Measurements from ENCODE around the gene LENEP.
"Not testable (repeated sequence)": the region's sequence is repeated elsewhere in the genome, so short reads cannot be mapped to it uniquely, and the experiment has no call there.

Gene LENEP

GRCh38 chr1:154978360-154978759, 15.0 kb upstream of the LENEP start:
- Histone ChIP-seq H3K79me2 (ENCODE audit: control insufficient read depth, insufficient read depth, low read length, unreplicated experiment) (peaks cover 46% of the 10 kb centered on the region), H3K27me3 (ENCODE audit: insufficient read depth, low read length) (no peaks in the 10 kb centered on the region), H3K4me3 (ENCODE audit: low read depth, low read length) (no peak overlapping the region), H2AFZ (ENCODE audit: low read length, unreplicated experiment) (no peak overlapping the region), H3K27ac (ENCODE audit: low read depth, low read length) (no peak overlapping the region), H3K36me3 (ENCODE audit: insufficient read depth, low read length) (peaks cover 8% of the 10 kb centered on the region; the same call in 1 of the 2 replicates), H3K4me1 (ENCODE audit: control insufficient read depth, insufficient read depth, low read length, unreplicated experiment) (peaks cover 15% of the 10 kb centered on the region)

- Histone ChIP-seq H3K27me3 (ENCODE audit: insufficient read depth, low read length) (no peaks in the 10 kb centered on the region), H3K79me2 (ENCODE audit: control insufficient read depth, insufficient read depth, low read length, unreplicated experiment) (peaks cover 31% of the 10 kb centered on the region), H2AFZ (ENCODE audit: low read length, unreplicated experiment) (peak overlapping the region; percentile 90)
Measured at GRCh38 chr1:154982341-154982740, 11.0 kb upstream of the LENEP start.

GRCh38 chr1:154982897-154983648, 10.3 kb upstream of the LENEP start, which contains the start of gene FLAD1:
FLAD1 (plus strand) TSS chr1:154983344; CDS start chr1:154983695, 351 bp downstream.
- no peaks in the 10 kb centered on the region for H3K27me3 ChIP-seq (ENCODE audit: insufficient read depth, low read length)
- H3K79me2 ChIP-seq (ENCODE audit: control insufficient read depth, insufficient read depth, low read length, unreplicated experiment): peaks cover 23% of the 10 kb centered on the region
- peaks cover 12% of the 10 kb centered on the region; the same call in 1 of the 2 replicates for H3K36me3 ChIP-seq (ENCODE audit: insufficient read depth, low read length)
- peak within 1 kb of the TSS; percentile 26; the same call in 1 of the 2 replicates for H3K27ac ChIP-seq (ENCODE audit: low read depth, low read length)
- H3K4me3 ChIP-seq (ENCODE audit: low read depth, low read length): peak within 1 kb of the TSS; percentile 80
- H2AFZ ChIP-seq (ENCODE audit: low read length, unreplicated experiment): peak within 1 kb of the TSS; percentile 90
- no peaks in the 10 kb centered on the region for H3K4me1 ChIP-seq (ENCODE audit: control insufficient read depth, insufficient read depth, low read length, unreplicated experiment)

More at GRCh38 chr1:154982341-154982740, 11.0 kb upstream of the LENEP start:
- H3K4me1 ChIP-seq (ENCODE audit: control insufficient read depth, insufficient read depth, low read length, unreplicated experiment): peaks cover 4% of the 10 kb centered on the region
- peak overlapping the region; percentile 80 for H3K4me3 ChIP-seq (ENCODE audit: low read depth, low read length)
- H3K36me3 ChIP-seq (ENCODE audit: insufficient read depth, low read length): peaks cover 8% of the 10 kb centered on the region; the same call in 1 of the 2 replicates
- H3K27ac ChIP-seq (ENCODE audit: low read depth, low read length): peak overlapping the region; percentile 26; the same call in 1 of the 2 replicates

- H3K36me3 ChIP-seq (ENCODE audit: insufficient read depth, low read length): peaks cover 10% of the 10 kb centered on the region; the same call in 1 of the 2 replicates
- H3K4me3 ChIP-seq (ENCODE audit: low read depth, low read length): peak overlapping the region; percentile 80
- no peak overlapping the region for H3K27ac ChIP-seq (ENCODE audit: low read depth, low read length)
- peaks cover 18% of the 10 kb centered on the region for H3K79me2 ChIP-seq (ENCODE audit: control insufficient read depth, insufficient read depth, low read length, unreplicated experiment)
- H2AFZ ChIP-seq (ENCODE audit: low read length, unreplicated experiment): no peak overlapping the region
- H3K27me3 ChIP-seq (ENCODE audit: insufficient read depth, low read length): no peaks in the 10 kb centered on the region
- no peaks in the 10 kb centered on the region for H3K4me1 ChIP-seq (ENCODE audit: control insufficient read depth, insufficient read depth, low read length, unreplicated experiment)
Measured at GRCh38 chr1:154983776-154984466, 9.5 kb upstream of the LENEP start.

- H3K27ac ChIP-seq (ENCODE audit: low read depth, low read length); H2AFZ ChIP-seq (ENCODE audit: low read length, unreplicated experiment); H3K36me3 ChIP-seq (ENCODE audit: insufficient read depth, low read length); H3K4me1 ChIP-seq (ENCODE audit: control insufficient read depth, insufficient read depth, low read length, unreplicated experiment); H3K27me3 ChIP-seq (ENCODE audit: insufficient read depth, low read length); H3K4me3 ChIP-seq (ENCODE audit: low read depth, low read length): not testable (repeated sequence)
- H3K79me2 ChIP-seq (ENCODE audit: control insufficient read depth, insufficient read depth, low read length, unreplicated experiment): peaks cover 13% of the 10 kb centered on the region
Measured at GRCh38 chr1:154986736-154987135, 6.7 kb upstream of the LENEP start.

- Histone ChIP-seq H3K79me2 (ENCODE audit: control insufficient read depth, insufficient read depth, low read length, unreplicated experiment) (peaks cover 11% of the 10 kb centered on the region), H3K36me3 (ENCODE audit: insufficient read depth, low read length) (peaks cover 5% of the 10 kb centered on the region; the same call in 1 of the 2 replicates), H2AFZ (ENCODE audit: low read length, unreplicated experiment) (no peak overlapping the region), H3K27ac (ENCODE audit: low read depth, low read length) (no peak overlapping the region), H3K4me3 (ENCODE audit: low read depth, low read length) (no peak overlapping the region), H3K27me3 (ENCODE audit: insufficient read depth, low read length) (no peaks in the 10 kb centered on the region), H3K4me1 (ENCODE audit: control insufficient read depth, insufficient read depth, low read length, unreplicated experiment) (no peaks in the 10 kb centered on the region)
Measured at GRCh38 chr1:154987326-154987725, 6.1 kb upstream of the LENEP start.

DNA sequence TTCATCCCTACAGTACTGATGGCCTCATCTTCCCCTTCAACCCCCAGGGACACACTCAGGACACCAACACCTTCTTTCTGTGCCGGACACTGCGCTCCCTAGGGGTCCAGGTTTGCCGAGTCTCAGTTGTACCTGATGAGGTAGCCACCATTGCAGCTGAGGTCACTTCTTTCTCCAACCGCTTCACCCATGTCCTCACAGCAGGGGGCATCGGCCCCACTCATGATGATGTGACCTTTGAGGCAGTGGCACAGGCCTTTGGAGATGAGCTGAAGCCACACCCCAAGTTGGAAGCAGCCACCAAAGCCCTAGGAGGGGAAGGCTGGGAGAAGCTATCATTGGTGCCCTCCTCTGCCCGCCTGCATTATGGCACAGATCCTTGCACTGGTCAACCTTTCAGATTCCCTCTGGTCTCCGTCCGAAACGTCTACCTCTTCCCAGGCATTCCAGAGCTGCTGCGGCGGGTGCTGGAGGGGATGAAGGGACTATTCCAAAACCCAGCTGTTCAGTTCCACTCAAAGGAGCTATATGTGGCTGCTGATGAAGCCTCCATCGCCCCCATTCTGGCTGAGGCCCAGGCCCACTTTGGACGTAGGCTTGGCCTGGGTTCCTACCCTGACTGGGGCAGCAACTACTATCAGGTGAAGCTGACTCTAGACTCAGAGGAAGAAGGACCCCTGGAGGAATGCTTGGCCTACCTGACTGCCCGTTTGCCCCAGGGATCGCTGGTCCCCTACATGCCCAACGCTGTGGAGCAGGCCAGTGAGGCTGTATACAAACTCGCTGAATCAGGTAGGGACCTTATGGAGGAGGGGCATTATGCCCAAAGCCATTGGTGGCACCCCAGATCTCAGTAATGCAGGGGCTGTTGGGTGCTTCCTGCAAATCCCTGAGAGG, 5.1 kb upstream of the LENEP start:
- peaks cover 8% of the 10 kb centered on the region for H3K4me1 ChIP-seq (ENCODE audit: control insufficient read depth, insufficient read depth, low read length, unreplicated experiment)
- no peaks in the 10 kb centered on the region for H3K27me3 ChIP-seq (ENCODE audit: insufficient read depth, low read length)
- no peak overlapping the region for H3K4me3 ChIP-seq (ENCODE audit: low read depth, low read length)
- H3K79me2 ChIP-seq (ENCODE audit: control insufficient read depth, insufficient read depth, low read length, unreplicated experiment): peaks cover 10% of the 10 kb centered on the region
- H3K36me3 ChIP-seq (ENCODE audit: insufficient read depth, low read length): peaks cover 5% of the 10 kb centered on the region; the same call in 1 of the 2 replicates
- H2AFZ ChIP-seq (ENCODE audit: low read length, unreplicated experiment): no peak overlapping the region
- no peak overlapping the region for H3K27ac ChIP-seq (ENCODE audit: low read depth, low read length)

DNA sequence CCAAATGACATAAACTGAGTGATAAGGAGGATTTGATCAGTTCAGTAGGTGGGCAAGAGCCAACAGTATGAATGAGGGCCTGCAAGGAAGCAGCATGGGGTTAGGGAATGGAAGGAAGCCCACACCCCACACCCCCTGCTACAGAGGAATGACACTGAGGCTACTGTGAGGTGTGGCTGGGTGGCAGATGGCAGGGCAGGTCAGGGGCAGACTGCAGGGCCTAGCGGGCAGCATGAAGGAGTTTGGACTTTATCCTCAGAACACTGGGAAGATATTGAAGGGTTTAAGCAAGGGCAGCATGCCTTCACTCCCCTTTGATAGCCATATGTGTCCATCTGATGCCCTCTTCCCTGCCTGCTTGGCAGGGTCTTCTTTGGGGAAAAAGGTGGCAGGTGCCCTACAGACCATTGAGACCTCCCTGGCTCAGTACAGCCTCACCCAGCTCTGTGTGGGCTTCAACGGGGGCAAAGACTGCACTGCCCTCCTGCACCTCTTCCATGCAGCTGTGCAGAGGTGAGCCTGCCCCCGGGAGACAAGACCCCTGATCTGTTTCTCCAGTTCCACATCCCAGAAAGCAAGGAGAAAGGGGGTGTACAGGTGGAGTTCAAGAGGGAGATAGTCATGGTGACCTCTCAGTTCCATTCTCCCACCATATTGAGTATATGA, 4.1 kb upstream of the LENEP start:
- Histone ChIP-seq H3K27ac (ENCODE audit: low read depth, low read length) (no peak overlapping the region), H3K36me3 (ENCODE audit: insufficient read depth, low read length) (peaks cover 5% of the 10 kb centered on the region; the same call in 1 of the 2 replicates), H2AFZ (ENCODE audit: low read length, unreplicated experiment) (no peak overlapping the region), H3K27me3 (ENCODE audit: insufficient read depth, low read length) (no peaks in the 10 kb centered on the region), H3K79me2 (ENCODE audit: control insufficient read depth, insufficient read depth, low read length, unreplicated experiment) (no peaks in the 10 kb centered on the region), H3K4me1 (ENCODE audit: control insufficient read depth, insufficient read depth, low read length, unreplicated experiment) (peaks cover 18% of the 10 kb centered on the region), H3K4me3 (ENCODE audit: low read depth, low read length) (no peak overlapping the region)

DNA sequence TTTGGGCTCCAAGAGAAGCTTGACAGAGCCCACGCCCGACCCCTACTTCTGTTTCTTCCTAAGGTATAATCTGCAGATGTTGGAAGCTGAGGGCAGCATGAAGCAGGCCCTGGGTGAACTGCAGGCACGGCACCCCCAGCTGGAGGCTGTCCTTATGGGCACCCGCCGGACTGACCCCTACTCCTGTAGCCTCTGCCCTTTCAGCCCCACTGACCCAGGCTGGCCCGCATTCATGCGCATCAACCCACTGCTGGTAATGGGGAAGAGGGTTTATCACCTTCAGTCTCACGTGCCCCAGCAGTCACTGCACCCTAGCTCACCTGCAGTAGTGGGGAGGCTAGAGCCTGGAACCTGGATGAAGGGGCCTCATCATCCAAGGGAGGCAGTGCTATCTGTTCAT, 3.1 kb upstream of the LENEP start:
- Histone ChIP-seq H3K27ac (ENCODE audit: low read depth, low read length) (no peak overlapping the region), H3K79me2 (ENCODE audit: control insufficient read depth, insufficient read depth, low read length, unreplicated experiment) (no peaks in the 10 kb centered on the region), H3K36me3 (ENCODE audit: insufficient read depth, low read length) (peaks cover 5% of the 10 kb centered on the region; the same call in 1 of the 2 replicates), H3K27me3 (ENCODE audit: insufficient read depth, low read length) (no peaks in the 10 kb centered on the region), H2AFZ (ENCODE audit: low read length, unreplicated experiment) (no peak overlapping the region), H3K4me3 (ENCODE audit: low read depth, low read length) (no peak overlapping the region), H3K4me1 (ENCODE audit: control insufficient read depth, insufficient read depth, low read length, unreplicated experiment) (peaks cover 18% of the 10 kb centered on the region)

Measured in ACC112 (cell line).